IMR-90 (cell line): ENCODE results near the gene RASGRF2. TPM values are rescaled to one million over a fixed set of nuclear protein-coding genes. Genes with fewer than 3 reads are reported as not detected.

Source experiments
- ATAC-seq: fragments of 200-7000 bp; cut with Tn5 transposase; 2 replicates; pipeline ENCODE4 v1.9.1; 2020; ENCODE audit warnings: low read depth, mild to moderate bottlenecking, moderate library complexity
- BruUV-seq: library from RNA; stranded (reverse); fragments of 400-500 nt; replicated peaks from 2 replicates; lab custom pipeline; 2021; lab: Mats Ljungman, UMichigan
- CTCF ChIA-PET: fragments of 300-600 bp; formaldehyde crosslinking; extraction: SDS; loops from one replicate; lab custom pipeline; 2021; ENCODE audit warnings: antibody characterized with exemption; lab: Yijun Ruan, JAX
- POLR2A ChIA-PET: fragments of 300-600 bp; sonication (Branson Sonifier 250); formaldehyde crosslinking; loops from one replicate; lab custom pipeline; 2022; ENCODE audit warnings: antibody characterized with exemption; ENCODE audit not compliant: unreplicated experiment; lab: Charles Lee
- DNase-seq: peaks from one replicate; pipeline ENCODE4 v3.0.0; 2013
- H2AFZ ChIP-seq: replicated peaks from 2 replicates; pipeline ENCODE3; 2013; ENCODE audit warnings: low read length, mild to moderate bottlenecking; ENCODE audit not compliant: poor library complexity
- H2AK5ac ChIP-seq: 2 replicates; pipeline ENCODE4 v1.6.1; 2013; ENCODE audit warnings: low read depth, low read length, inconsistent platforms
- H2AK9ac ChIP-seq: replicated peaks from 2 replicates; pipeline ENCODE3; 2013; ENCODE audit warnings: mild to moderate bottlenecking, low read depth, low read length, moderate library complexity; ENCODE audit not compliant: poor library complexity
- H2BK120ac ChIP-seq: 2 replicates; pipeline ENCODE4 v1.6.1; 2013; ENCODE audit warnings: low read depth, low read length, inconsistent platforms
- H2BK15ac ChIP-seq: 3 replicates; pipeline ENCODE4 v1.6.1; 2013; ENCODE audit warnings: low read depth, low read length, inconsistent platforms
- H2BK20ac ChIP-seq: 2 replicates; pipeline ENCODE4 v1.6.1; 2013; ENCODE audit warnings: low read depth, mild to moderate bottlenecking, inconsistent platforms, low read length, moderate library complexity
- H2BK5ac ChIP-seq: 2 replicates; pipeline ENCODE4 v1.6.1; 2013; ENCODE audit warnings: mild to moderate bottlenecking, low read depth, low read length, inconsistent platforms; ENCODE audit not compliant: poor library complexity, severe bottlenecking
- H3K14ac ChIP-seq: replicated peaks from 2 replicates; pipeline ENCODE4 v1.6.1; 2013; ENCODE audit warnings: low read depth, low read length, inconsistent platforms
- H3K18ac ChIP-seq: 2 replicates; pipeline ENCODE4 v1.6.1; 2013; ENCODE audit warnings: low read depth, low read length, control low read depth
- H3K23ac ChIP-seq: 2 replicates; pipeline ENCODE4 v1.6.1; 2013; ENCODE audit warnings: low read depth, low read length, inconsistent platforms
- H3K27ac ChIP-seq: 2 replicates; pipeline ENCODE4 v1.5.1; 2013; ENCODE audit warnings: mild to moderate bottlenecking, control low read depth, low read length; ENCODE audit not compliant: insufficient read depth
- H3K27me3 ChIP-seq: 2 replicates; pipeline ENCODE4 v1.6.1; 2013; ENCODE audit warnings: low read length; ENCODE audit not compliant: control insufficient read depth, insufficient read depth
- H3K36me3 ChIP-seq: 2 replicates; pipeline ENCODE4 v1.6.1; 2013; ENCODE audit warnings: low read length, mixed read lengths; ENCODE audit not compliant: control insufficient read depth, insufficient read depth
- H3K4ac ChIP-seq: 2 replicates; pipeline ENCODE4 v1.6.1; 2013; ENCODE audit warnings: low read depth, low read length, inconsistent platforms
- H3K4me1 ChIP-seq: 2 replicates; pipeline ENCODE4 v1.6.1; 2013; ENCODE audit warnings: low read length, mixed read lengths; ENCODE audit not compliant: control insufficient read depth, insufficient read depth
- H3K4me2 ChIP-seq: 2 replicates; pipeline ENCODE4 v1.6.1; 2013; ENCODE audit warnings: low read depth, mild to moderate bottlenecking, control low read depth, low read length, moderate library complexity
- H3K4me3 ChIP-seq: 2 replicates; pipeline ENCODE4 v1.5.1; 2013; ENCODE audit warnings: low read depth, mild to moderate bottlenecking, control low read depth, low read length, moderate library complexity; ENCODE audit not compliant: insufficient read depth
- H3K56ac ChIP-seq: 2 replicates; pipeline ENCODE4 v1.6.1; 2013; ENCODE audit warnings: low read length, inconsistent platforms; ENCODE audit not compliant: insufficient read depth; ENCODE audit errors: extremely low read depth
- H3K79me1 ChIP-seq, 2 experiments: 2 replicates each; pipeline ENCODE4 v1.6.1; 2013; ENCODE audit warnings: low read length in 2 of 2, inconsistent platforms in 1 of 2, low read depth in 1 of 2
- H3K9ac ChIP-seq: 2 replicates; pipeline ENCODE4 v1.6.1; 2013; ENCODE audit warnings: low read depth, low read length, control low read depth
- H3K9me1 ChIP-seq: 2 replicates; pipeline ENCODE4 v1.6.1; 2013; ENCODE audit warnings: low read length, inconsistent platforms; ENCODE audit not compliant: insufficient read depth
- H3K9me3 ChIP-seq: 2 replicates; pipeline ENCODE4 v1.6.1; 2013; ENCODE audit warnings: low read length; ENCODE audit not compliant: control insufficient read depth, insufficient read depth
- H4K20me1 ChIP-seq: 2 replicates; pipeline ENCODE4 v1.6.1; 2013; ENCODE audit warnings: low read length, inconsistent platforms; ENCODE audit not compliant: insufficient read depth
- H4K5ac ChIP-seq: 2 replicates; pipeline ENCODE4 v1.6.1; 2013; ENCODE audit warnings: mild to moderate bottlenecking, low read depth, low read length, control low read depth
- H4K8ac ChIP-seq, 2 experiments: 2 replicates each; pipeline ENCODE4 v1.6.1; 2013; ENCODE audit warnings: low read depth in 2 of 2, low read length in 2 of 2, control low read depth in 1 of 2, inconsistent platforms in 1 of 2
- H4K91ac ChIP-seq: 2 replicates; pipeline ENCODE4 v1.6.1; 2013; ENCODE audit warnings: low read depth, low read length, inconsistent platforms; ENCODE audit not compliant: insufficient read depth
- BHLHE40 ChIP-seq: fragments of 150-350 bp; IDR thresholded peaks from 2 replicates; pipeline ENCODE4 v1.6.1; 2016; ENCODE audit warnings: mild to moderate bottlenecking, low read depth, low read length
- CEBPB ChIP-seq: IDR thresholded peaks from 2 replicates; pipeline ENCODE4 v1.6.1; 2012; ENCODE audit warnings: low read depth, low read length, improper control_type of control experiment
- CHD1 ChIP-seq: IDR thresholded peaks from 2 replicates; pipeline ENCODE4 v1.6.1; 2012; ENCODE audit warnings: low read depth, low read length, improper control_type of control experiment
- FOS ChIP-seq: fragments of 150-350 bp; IDR thresholded peaks from 2 replicates; pipeline ENCODE4 v1.6.1; 2016; ENCODE audit warnings: low read depth, low read length
- MAZ ChIP-seq: IDR thresholded peaks from 2 replicates; pipeline ENCODE4 v1.6.1; 2012; ENCODE audit warnings: low read depth, mild to moderate bottlenecking, low read length, improper control_type of control experiment, moderate library complexity, borderline replicate concordance
- MXI1 ChIP-seq: IDR thresholded peaks from 2 replicates; pipeline ENCODE4 v1.6.1; 2012; ENCODE audit warnings: low read depth, mild to moderate bottlenecking, low read length, moderate library complexity, borderline replicate concordance
- RCOR1 ChIP-seq: IDR thresholded peaks from 2 replicates; pipeline ENCODE4 v1.6.1; 2012; ENCODE audit warnings: mild to moderate bottlenecking, low read length, improper control_type of control experiment; ENCODE audit not compliant: insufficient replicate concordance
- SMC3 ChIP-seq: fragments of 150-350 bp; IDR thresholded peaks from 2 replicates; pipeline ENCODE4 v1.6.1; 2016; ENCODE audit warnings: low read depth, mild to moderate bottlenecking, antibody characterized with exemption, low read length, moderate library complexity
- WGBS, 2 experiments: methylation state at CpG; one replicate each; pipeline versions ENCODE4 v1.1.5 to v1.1.7; 2013; ENCODE audit warnings: missing lambda C conversion rate in 2 of 2; ENCODE audit not compliant: insufficient read length in 1 of 2; ENCODE audit errors: extremely low coverage in 2 of 2; 5-methylcytosine and 5-hydroxymethylcytosine counted together
- dilution Hi-C: fragments of 300-500 bp; cut with HindIII; formaldehyde crosslinking; loops from one replicate; pipeline ENCODE4 v1.14.3; 2018; ENCODE audit warnings: low sequenced_read_pairs; ENCODE audit not compliant: unreplicated experiment
- in situ Hi-C: fragments of 300-500 bp; cut with MboI; formaldehyde crosslinking; loops from 3 replicates; pipeline ENCODE4 v1.14.3; 2019; ENCODE audit warnings: low sequenced_read_pairs, inconsistent platforms, mixed read lengths
- intact Hi-C: fragments of 100-400 bp; cut with micrococcal nuclease; formaldehyde crosslinking; loops from 2 replicates; pipeline ENCODE4 v1.10.0; 2022
- polyA plus RNA-seq, 3 experiments: library from polyadenylated mRNA; depleted of rRNA; stranded (reverse); fragments of >200 nt; gene quantifications; 2 replicates each; pipeline ENCODE4 v1.2.3, GENCODE V29; 2012; ENCODE audit warnings: low replicate concordance in 1 of 3
- total RNA-seq: library from RNA; depleted of rRNA; stranded (reverse); fragments of >200 nt; gene quantifications from 2 replicates; pipeline ENCODE4 v1.2.3, GENCODE V29; 2012
- TF ChIP-seq, protein P1 (sequence below): fragments of 150-350 bp; IDR thresholded peaks from 2 replicates; pipeline ENCODE4 v1.6.1; 2016; ENCODE audit warnings: low read depth, mild to moderate bottlenecking, low read length, moderate library complexity, borderline replicate concordance
- TF ChIP-seq, protein P2 (sequence below): fragments of 150-350 bp; IDR thresholded peaks from 2 replicates; pipeline ENCODE4 v1.6.1; 2017; ENCODE audit warnings: mild to moderate bottlenecking, antibody characterized with exemption, low read length, low read depth
- TF ChIP-seq, protein P3 (sequence below): conservative IDR thresholded peaks from 2 replicates; pipeline ENCODE4 v1.5.1; 2012; ENCODE audit warnings: mild to moderate bottlenecking, low read depth, low read length, improper control_type of control experiment

Gene RASGRF2
- total and polyA plus RNA-seq, 2 of the 4 experiments (the other 2 are of a cell fraction): 2.9 to 5.0 TPM

DNA sequence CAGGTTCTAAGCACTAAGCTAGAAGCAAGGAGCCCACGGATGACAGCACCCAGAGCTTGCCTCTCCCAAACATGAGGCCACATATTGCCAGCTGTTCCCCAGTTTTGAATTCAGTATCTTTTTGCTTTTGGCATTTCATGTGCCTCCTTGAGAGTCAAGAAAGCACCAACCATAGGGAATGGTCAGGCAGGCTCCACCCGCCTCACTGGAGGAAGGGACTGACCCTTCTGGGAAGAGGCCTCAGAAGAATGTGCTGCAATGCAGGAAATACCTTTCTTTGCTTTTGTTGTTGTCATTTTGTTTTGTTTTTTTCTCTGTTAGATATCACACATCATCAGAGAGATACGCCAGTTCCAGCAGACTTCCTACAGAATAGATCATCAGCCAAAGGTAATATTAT, 259.2 kb downstream of the RASGRF2 start:
- Histone ChIP-seq H3K9ac (no peak overlapping the region), H4K20me1 (no peaks in the 10 kb centered on the region), H2AK5ac (no peak overlapping the region), H3K79me1 (no peaks in the 10 kb centered on the region), H2AK9ac (peak overlapping the region; percentile 37), H3K4me1 (peaks cover 2% of the 10 kb centered on the region; the same call in 1 of the 2 replicates), H3K27ac (no peak overlapping the region), H3K56ac (no peak overlapping the region), H2BK15ac (no peak overlapping the region; the same call in 2 of the 3 replicates), H4K8ac (no peak overlapping the region), H3K23ac (no peak overlapping the region), H2BK20ac (no peak overlapping the region), H3K18ac (no peak overlapping the region), H2BK120ac (no peak overlapping the region), H3K27me3 (no peaks in the 10 kb centered on the region), H3K36me3 (no peaks in the 10 kb centered on the region; the same call in 1 of the 2 replicates), H4K5ac (no peak overlapping the region), H2BK5ac (no peak overlapping the region), H3K4me3 (no peak overlapping the region), H4K91ac (no peak overlapping the region), H2AFZ (no peak overlapping the region), H3K4me2 (no peak overlapping the region), H3K9me1 (peaks cover 3% of the 10 kb centered on the region; the same call in 1 of the 2 replicates), H3K9me3 (no peaks in the 10 kb centered on the region), H3K4ac (no peak overlapping the region), H3K14ac (no peak overlapping the region)
- BruUV-seq: no TSS peak
- ATAC-seq (no peak), DNase-seq (no peak)
- TF ChIP-seq RCOR1 (no peak), MXI1 (no peak), MAZ (no peak), SMC3 (no peak), BHLHE40 (no peak), FOS (no peak), CEBPB (no peak), CHD1 (no peak)
- TF ChIP-seq, protein P1, sequence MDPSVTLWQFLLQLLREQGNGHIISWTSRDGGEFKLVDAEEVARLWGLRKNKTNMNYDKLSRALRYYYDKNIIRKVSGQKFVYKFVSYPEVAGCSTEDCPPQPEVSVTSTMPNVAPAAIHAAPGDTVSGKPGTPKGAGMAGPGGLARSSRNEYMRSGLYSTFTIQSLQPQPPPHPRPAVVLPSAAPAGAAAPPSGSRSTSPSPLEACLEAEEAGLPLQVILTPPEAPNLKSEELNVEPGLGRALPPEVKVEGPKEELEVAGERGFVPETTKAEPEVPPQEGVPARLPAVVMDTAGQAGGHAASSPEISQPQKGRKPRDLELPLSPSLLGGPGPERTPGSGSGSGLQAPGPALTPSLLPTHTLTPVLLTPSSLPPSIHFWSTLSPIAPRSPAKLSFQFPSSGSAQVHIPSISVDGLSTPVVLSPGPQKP: no peak
- TF ChIP-seq, protein P2, sequence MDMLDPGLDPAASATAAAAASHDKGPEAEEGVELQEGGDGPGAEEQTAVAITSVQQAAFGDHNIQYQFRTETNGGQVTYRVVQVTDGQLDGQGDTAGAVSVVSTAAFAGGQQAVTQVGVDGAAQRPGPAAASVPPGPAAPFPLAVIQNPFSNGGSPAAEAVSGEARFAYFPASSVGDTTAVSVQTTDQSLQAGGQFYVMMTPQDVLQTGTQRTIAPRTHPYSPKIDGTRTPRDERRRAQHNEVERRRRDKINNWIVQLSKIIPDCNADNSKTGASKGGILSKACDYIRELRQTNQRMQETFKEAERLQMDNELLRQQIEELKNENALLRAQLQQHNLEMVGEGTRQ: no peak
- TF ChIP-seq, protein P3, sequence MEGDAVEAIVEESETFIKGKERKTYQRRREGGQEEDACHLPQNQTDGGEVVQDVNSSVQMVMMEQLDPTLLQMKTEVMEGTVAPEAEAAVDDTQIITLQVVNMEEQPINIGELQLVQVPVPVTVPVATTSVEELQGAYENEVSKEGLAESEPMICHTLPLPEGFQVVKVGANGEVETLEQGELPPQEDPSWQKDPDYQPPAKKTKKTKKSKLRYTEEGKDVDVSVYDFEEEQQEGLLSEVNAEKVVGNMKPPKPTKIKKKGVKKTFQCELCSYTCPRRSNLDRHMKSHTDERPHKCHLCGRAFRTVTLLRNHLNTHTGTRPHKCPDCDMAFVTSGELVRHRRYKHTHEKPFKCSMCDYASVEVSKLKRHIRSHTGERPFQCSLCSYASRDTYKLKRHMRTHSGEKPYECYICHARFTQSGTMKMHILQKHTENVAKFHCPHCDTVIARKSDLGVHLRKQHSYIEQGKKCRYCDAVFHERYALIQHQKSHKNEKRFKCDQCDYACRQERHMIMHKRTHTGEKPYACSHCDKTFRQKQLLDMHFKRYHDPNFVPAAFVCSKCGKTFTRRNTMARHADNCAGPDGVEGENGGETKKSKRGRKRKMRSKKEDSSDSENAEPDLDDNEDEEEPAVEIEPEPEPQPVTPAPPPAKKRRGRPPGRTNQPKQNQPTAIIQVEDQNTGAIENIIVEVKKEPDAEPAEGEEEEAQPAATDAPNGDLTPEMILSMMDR: no peak
- WGBS, 2 experiments: no CpG with 5 or more reads among the region's 3 CpGs
- intact Hi-C loops: no loop called here
- in situ Hi-C loops: no loop called here
- dilution Hi-C loops: no loop called here
- POLR2A ChIA-PET: no interaction called here
- CTCF ChIA-PET: no interaction called here
